Renal cortex interstitium (tissue), 11 donors: Measurements from ENCODE around the gene MDGA2. TPM values are rescaled to one million over a fixed set of nuclear protein-coding genes. Genes with fewer than 3 reads are reported as not detected.

ENCODE experiments used
- DNase-seq, 11 donors: peaks; one replicate each; pipeline ENCODE4 v3.0.0-alpha.2; 2013; ENCODE audit warnings: low read depth in 9 of 11, low spot score in 4 of 11; ENCODE audit errors: extremely low read depth in 1 of 11
- polyA plus RNA-seq, 3 donors: library from polyadenylated mRNA; unstranded; fragments of 120-200 nt; gene quantifications; one replicate each; pipeline ENCODE4 v1.2.1, GENCODE V29; 2013; ENCODE audit not compliant: insufficient read length in 3 of 3

The MDGA2 gene
- polyA plus RNA-seq, 3 donors, result 2.0 to 2.9 (median 2.3) TPM

DNA sequence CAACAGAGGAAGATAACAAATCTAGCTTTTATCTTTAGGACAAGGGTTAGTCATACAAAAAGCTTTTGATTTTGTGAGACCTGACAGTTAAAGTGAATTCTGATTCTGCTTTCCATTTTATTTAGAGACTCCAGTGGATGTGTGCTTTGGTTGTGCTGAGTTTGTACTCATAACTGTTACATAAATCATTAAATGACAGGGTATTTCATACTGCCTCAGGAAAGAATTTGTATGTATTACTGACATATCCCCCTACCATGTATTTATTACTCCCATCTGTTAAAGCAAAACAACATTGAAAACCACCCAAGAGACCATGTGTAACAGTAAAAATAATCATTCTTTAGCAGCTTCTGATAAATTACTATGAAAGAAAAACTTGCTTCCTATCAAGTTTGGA is 780.9 kb downstream of the MDGA2 start:
- no peak for DNase-seq

DNA sequence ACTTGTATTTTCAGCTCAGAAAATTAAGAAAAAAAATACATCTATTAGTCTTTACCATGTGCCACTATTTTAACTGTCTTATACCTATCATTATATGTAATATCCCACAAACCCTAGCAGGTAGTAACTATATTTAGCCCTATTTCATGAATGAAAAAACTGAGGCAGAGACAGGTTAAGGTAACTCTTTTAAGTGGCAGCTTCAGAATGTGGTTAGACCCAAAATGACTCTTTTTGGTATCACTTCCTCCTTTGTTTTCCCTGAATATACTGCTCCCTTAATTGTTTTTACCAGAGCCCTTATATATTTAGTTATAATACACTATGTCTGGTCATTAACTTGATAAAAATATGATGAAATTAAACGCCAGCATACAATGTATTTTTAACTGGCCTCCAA is 788.3 kb downstream of the MDGA2 start:
- no peak for DNase-seq

DNA sequence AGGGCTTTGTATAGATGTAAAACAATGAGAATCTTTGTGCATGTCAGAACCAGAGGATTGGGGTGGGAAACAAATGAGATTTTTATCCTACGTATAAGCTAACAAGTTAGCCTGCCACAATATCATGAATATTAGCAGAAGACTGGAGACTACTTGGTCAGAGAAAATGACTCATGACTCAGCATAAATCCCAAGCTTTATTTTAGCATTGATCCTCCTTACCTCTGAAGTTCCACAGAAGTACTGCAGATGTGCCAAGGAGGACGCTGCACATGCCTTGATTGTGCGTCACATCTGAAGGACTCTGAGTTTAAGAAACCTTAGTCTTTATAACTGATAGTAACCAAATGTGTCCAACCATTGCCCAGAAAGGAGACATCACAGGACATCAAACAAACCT is 789.8 kb downstream of the MDGA2 start:
- no peak for DNase-seq

DNA sequence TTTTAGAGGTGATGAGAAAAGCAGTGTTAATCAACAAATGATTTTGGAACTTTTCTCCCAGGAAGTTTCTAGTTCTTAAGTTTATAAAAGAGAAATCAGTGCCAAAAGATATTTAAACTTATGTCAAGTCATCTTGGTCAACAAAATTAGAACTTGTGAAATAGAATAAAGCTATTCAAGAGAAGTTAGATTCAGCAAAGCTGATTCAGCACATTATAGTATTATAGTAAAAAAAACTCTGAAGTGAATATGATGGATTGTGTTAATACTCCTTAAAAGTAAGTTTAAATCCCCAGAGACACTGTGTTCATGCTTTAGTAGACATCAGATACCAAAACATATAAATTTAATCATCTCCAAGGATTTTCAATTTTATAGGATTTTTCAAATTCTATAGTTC is 813.7 kb downstream of the MDGA2 start:
- no peak for DNase-seq

DNA sequence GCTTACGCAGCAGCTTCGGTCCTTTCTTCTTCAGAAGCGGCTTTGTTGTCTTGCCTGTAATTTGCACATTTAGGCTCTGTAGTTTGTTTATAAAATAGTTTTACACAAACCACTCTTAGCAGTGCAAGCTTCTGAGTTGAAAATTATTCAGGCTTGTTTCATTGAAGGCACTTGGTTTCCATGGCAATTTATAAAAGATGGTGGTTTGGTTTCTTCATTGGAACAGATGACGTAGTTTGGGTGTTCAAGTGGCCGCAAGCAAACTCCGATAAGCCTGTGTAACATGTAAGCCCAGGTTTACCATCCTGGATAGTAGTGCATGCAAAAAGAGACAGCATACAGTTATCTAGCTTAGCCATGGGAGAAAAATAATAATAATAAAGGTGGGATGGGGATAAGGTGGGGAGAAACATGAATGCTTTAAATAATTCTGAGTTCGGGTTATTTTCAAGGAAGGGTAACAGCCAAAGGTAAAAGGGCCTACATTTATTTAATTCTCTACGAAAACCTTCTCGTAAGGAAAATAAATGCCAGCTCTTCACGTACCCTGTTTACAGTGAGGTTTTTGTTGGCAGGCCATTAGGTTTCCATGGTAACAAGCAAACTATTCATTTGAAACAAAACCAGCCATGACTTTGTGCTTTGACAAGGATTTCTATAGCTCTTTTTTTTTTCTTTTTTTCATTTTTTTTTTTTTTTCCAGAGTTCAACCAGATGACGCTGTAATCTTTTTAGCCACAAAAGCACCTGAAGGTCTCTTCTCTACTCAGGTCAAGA is 834.3 kb downstream of the MDGA2 start:
- DNase-seq, result no peak

DNA sequence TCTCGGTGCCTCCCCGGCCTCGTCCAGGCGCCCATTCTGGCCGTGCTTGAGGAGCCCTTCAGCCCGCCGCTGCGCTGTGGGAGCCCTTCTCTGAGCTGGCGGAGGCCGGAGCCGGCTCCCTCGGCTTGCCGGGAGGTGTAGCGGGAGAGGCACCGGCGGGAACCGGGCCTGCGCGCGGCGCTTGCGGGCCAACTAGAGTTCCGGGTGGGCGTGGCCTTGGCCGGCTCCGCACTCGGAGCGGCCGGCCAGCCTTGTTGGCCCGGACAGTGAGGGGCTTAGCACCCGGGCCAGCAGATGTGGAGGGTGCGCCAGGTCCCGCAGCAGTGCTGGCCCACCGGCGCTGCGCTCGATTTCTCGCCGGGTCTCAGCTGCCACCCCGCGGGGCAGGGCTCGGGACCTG is 855.1 kb downstream of the MDGA2 start:
- no peak for DNase-seq

DNA sequence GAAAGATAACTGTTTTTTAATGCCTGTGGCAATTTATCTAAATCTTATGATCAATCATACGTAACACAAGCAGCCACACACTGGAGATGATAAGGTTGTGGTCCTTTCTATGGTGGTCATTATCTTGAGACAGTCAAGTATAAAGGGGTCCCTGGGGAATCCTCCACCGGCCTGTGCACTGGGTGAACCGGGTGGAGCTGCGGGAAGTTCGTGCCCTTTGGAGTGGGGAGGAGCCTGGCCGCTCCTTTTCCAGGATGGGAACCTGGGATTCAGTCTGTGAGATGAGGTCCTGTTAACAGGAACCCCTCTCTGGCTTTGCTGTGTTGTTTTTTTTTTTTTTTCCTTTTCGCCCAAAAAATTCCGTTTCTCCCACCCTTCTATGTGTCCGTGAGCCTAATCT is 856.3 kb downstream of the MDGA2 start:
- DNase-seq, result no peak

DNA sequence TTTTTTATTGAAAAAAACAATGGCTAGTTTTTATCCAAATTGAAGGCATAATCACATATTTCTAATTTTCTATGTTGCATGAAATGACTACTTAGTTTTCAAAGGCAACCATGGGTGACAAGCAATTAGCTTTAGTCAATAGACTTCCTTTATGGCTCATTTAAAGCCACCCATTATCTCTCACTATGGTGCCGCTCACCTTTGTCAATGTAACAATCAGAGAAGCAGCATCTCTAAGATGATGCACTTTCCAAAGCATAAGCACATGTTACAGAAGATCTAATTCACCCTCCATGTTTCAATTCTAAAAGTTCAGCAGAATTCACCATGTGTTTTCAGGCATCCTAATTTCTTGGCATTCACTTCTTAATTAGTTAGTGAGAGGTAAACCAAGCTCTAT is 857.3 kb downstream of the MDGA2 start:
- DNase-seq, result no peak

DNA sequence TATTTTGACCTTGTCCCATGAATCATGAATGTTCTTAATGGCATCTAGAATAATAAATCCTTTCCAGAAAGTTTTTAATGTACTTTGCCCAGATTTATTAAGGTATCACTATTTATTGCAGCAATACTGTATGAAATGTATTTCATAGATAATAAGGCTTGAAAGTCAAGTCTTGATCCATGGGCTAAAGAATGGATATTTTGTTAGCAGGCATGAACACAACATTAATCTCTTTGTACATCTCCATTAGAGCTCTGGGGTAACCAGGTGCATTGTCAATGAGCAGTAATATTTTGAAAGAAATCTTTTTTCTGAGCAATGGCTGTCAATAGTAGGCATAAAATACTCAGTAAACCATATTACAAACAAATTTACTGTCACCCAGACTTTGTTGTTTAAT is 882.3 kb downstream of the MDGA2 start:
- DNase-seq, result no peak
